ENCODE results near the gene CACNA1B.
"Not testable (repeated sequence)": the region's sequence is repeated elsewhere in the genome, so short reads cannot be mapped to it uniquely, and the experiment has no call there.

CACNA1B gene

DNA sequence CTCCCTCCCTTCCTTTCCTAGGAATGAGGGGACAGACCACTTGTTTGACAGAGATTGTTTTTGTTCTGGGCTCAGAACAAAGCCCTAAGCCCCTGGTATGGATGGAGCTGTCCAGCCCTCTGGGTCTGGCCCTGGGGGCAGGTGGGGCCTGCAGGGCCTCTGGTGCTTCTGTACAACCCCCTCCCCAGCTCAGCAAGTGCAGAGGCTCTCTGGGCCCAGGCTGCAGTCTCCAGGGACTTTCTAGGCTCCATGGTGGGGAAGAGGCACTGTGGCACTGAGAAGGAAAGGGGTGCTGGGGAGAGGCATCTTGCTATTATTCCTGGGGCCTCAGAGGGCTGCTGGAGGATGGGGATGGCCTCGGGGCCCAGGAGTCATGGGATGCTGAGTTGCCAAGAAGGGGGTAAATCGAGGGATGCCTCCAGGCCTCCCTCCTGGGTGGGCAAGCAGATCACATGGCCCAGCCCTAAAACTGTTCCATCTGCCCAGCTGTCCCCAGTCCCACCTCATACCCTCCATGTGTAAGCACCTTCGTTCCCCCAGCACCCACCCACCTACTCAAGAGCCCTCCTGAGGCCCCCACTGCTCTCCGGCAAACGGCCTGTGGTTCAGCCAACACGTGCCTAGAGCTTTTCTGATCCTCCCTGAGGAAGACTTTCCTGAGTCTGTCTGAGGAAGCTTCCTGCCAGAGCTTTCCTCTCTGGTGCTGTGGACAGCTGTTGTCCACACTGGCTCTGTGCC lies 225.7 kb downstream of the CACNA1B start:
- DNase-seq, result no peak

GRCh38 chr9:138103849-138104206 lies 226.2 kb downstream of the CACNA1B start:
- no peak for DNase-seq

DNA sequence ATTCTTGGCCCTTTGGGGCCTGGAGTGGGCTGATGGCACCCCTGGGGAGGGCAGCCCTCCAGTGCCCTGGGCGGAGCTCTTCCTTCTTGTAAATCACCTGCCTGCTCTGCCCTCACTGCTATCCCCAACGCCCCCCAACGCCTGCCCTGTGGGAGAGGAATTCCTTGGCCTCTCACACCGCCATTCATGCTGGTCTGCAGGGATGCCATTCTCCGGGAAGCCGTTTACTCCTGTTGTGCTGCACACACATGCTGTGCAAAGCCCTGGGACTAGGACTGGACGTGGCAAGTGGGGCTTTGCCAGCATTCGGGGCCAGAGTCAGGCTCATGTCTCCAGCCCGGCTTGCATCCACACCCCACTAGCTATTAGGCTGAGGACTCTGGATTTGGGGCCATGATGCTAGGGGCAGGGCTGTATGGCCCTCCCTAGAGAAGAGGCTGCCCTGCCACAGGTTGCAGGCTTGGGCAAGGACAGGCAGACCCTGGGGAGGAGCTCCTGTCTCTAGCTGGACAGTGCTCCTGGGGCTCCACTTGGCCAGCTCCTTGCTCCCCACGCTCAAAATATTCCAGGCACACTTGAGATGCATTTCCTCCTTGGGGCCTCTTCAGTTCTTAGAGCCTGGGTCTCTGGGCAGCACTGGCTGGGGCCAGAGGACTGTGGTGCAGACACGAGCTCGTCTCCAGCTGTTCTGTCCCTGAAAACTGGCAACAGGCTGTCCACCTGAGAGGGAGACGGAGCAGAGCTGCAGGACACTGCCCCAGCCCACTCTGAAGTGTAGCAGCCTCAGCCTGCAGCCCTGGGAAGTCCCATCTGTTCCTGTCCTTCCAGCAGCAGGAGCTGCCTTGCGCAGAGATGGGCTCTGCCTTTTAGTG lies 226.9 kb downstream of the CACNA1B start:
- DNase-seq, result no peak

DNA sequence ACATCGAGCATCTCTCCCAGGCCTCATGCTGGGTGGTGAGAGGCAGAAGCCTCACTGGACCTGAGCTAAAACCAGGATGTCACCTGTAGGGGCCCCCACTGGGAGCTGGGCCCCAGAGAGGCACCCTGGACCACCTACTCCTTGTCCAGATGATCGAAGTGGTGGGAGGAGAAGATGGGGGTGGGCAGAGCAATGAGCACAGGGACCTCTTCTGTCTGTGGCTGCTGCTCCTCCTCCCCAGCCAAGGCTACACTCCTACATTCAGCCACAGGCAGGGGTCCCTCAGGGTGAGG lies 227.5 kb downstream of the CACNA1B start:
- DNase-seq, result no peak

- no peak for DNase-seq
Measured at GRCh38 chr9:138105561-138106505, 228.3 kb downstream of the CACNA1B start.

DNA sequence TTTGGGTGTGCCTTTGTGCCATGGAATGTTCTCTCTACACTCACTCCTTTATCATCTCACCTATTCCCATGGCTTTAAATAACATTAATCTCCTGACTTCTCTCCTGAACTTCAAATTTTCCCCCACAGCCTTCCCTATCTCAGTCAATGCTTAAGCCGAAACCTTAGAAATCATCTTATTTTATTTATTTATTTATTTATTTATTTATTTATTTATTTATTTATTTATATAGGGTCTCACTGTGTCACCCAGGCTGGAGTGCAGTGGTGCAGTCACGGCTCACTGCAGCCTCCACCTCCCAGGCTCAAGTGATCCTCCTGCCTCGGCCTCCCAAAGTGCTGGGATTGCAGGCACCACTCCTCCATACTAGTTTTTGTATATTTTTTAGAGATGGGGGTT lies 229.5 kb downstream of the CACNA1B start:
- not testable (repeated sequence) for DNase-seq

- DNase-seq, result no peak
Measured at GRCh38 chr9:138111607-138112006, 234.0 kb downstream of the CACNA1B start.

- DNase-seq, result no peak
Measured at GRCh38 chr9:138112090-138112748, 234.6 kb downstream of the CACNA1B start.

- no peak for DNase-seq
Measured at GRCh38 chr9:138112791-138113600, 235.4 kb downstream of the CACNA1B start.

GRCh38 chr9:138113701-138114325 lies 236.2 kb downstream of the CACNA1B start:
- DNase-seq, result not testable (repeated sequence)

DNA sequence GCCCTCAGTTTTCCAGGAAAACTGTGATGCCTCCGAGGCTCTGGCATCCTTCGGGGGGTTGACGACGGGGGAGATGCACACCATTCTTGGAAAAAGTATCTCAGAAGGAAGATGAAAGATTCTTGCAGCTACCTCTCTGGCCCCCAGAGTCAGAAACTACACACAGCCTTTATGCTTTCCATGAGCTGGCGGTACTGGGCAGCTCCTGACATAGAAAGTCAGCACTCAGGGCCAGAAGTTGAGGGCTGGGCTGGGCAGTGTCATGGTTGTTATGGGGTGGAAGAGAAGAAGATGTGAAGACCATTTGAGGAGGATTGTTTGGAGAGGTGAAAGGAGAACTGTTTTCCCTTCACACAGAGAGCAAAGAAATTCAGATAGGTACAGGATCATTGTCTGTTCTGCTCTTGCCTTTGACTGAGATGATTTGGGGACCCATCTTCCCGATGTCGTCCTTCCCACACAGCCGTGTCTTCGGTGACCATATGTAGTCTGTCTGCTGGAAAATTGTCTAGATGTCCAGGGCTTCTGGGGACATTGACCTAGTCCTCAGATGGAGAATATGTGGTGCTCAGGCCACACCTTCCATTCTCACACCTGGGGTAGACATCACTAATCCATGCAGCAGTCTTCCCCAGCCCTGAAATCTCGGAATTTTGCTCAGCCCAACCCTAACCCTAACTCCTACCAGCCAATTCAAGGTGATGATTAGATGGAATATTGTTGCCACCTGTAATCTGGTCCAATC lies 237.1 kb downstream of the CACNA1B start:
- DNase-seq, result no peak

- DNase-seq, result no peak
Measured at GRCh38 chr9:138115506-138115905, 237.9 kb downstream of the CACNA1B start.

DNA sequence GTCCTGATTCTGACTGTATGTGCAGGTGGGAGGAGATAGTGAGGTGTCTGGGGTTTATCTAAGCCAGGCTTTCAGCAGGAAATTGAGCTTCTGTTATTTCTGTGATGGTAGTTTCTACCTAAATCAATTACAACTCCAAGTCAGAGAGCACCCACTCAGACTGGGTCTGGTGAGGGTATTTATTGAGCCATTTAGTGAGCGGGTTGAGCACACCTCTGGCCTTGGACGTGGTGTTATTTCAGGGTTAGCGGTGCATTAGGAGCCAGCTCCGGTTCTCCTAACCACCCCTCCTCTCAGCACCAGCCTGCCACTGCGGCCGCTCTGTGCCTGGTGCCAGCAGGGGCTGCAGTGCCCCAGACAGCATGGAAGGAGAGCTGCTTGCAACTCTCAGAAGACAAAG lies 238.9 kb downstream of the CACNA1B start:
- no peak for DNase-seq

- no peak for DNase-seq
Measured at GRCh38 chr9:138117101-138117750, 239.6 kb downstream of the CACNA1B start.

GRCh38 chr9:138117836-138118235 lies 240.3 kb downstream of the CACNA1B start:
- DNase-seq, result no peak

- DNase-seq, result no peak
Measured at GRCh38 chr9:138118601-138119071, 241.1 kb downstream of the CACNA1B start.

DNA sequence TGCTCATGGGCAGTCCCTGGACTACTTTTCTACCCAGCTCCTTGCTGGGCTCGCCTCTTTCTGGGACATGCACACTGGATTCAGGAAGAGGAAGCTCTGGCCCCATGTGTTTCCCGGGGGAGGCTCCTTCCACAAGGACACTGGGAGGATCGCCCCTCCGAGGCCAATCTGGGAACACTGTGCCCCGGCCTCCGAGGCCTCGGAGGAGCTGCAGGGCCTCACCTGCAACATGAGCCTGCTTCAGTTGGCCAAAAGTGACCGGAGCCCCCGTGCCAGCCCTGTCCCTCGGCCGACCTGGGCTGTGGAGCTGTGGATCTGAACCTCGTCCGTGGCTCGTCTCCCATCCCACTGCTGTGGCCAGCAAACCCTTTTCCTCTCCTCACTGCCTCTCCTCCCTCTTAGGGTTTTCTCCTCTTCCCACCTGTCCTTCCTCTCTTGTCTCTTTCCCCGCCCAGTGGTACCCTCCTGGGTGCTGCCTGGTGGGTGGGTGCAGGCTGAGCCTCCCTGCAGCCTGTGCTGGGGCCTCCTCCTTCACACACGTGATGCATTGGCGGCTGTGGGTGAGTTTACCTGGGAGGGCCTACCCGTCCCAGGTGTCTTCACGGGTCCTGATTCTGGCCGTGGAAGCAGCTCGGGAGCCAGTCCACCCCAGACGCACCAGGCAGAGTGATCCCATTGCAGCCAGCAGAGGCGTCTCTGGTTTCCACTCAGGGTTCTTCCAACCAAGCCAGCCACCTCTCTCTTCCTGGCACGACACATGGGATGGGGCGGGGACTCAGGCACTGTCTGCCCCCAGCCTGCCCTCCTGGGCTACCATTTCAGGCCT lies 241.8 kb downstream of the CACNA1B start:
- no peak for DNase-seq

DNA sequence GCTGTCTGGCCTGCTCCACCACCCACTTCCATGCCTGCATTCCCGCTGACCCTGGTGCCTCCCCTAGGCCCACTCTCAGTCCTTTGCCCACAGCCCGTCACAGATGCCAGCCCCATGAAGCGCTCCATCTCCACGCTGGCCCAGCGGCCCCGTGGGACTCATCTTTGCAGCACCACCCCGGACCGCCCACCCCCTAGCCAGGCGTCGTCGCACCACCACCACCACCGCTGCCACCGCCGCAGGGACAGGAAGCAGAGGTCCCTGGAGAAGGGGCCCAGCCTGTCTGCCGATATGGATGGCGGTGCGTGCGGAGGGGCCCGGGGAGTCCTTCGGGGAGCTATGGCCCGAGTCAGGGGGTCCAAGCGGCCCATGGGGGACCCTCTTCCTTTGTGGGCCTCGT lies 242.5 kb downstream of the CACNA1B start:
- no peak for DNase-seq

All from activated effector memory CD4-positive, alpha-beta T cell treated with Interleukin-2 at 50 U/mL for 16 hours (primary cell).